Measurements from ENCODE around the gene PBX1.

PBX1 gene

DNA sequence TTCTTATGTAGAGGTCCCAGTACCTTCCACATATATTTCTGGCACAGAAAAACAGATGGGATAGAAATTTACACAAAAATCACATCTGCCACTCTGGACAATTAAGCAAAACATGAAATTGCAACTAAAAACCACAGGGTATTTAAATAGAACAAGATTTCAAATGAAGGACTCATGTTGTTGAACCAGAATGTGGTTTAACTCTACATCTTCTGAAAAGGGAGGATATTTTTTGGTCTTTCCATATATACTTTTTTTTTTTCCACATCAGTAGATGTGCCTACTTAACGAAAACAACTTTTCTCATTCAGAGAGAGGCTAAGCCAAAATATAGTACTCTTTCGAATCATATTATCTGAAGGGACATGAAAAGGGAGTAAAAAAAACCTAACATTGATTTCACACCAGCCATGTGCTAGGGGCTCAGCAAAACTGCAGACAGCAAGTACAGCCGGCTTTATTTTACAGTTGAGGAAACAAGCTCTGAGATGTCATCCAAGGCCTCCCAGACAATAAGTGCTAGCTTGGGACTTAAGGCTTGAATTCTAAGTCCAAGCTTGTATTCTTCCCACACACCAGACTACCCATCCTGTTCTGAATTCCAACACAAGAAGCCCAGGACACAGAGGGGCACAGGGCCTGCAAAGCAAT, 208.9 kb downstream of the PBX1 start:
- DNase-seq = no peak

GRCh38 chr1:164768619-164769018, 209.6 kb downstream of the PBX1 start:
- DNase-seq = no peak

DNA sequence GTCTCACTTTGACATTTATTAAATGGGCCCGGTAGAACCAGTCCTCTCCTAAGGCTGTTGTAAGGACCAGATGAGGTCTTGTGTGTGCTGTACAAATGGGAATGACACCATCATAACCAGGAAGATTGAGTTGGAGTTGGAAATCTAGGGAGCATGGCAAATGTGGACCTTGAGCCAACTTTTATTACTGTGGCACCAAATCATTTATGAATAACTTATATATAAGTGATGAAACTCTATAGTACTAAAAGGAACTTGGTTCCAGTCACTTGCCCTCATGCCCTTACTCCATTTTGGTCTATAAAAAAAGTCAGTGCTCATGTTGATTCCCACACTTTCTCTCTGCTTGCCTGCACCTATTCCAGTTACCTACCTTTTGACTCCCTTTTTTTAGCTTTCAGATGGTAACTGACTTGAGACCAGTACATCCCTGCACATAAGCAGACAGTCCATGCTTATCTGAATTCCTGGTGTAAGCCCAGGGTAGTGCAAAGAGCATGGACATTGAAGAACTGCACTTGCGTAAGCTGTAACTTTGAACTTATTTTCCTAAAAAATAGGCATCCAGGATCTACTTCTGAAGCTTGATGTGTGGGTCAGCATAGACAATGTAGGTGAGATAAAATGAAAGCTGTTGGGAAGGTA, 210.6 kb downstream of the PBX1 start:
- DNase-seq = no peak

DNA sequence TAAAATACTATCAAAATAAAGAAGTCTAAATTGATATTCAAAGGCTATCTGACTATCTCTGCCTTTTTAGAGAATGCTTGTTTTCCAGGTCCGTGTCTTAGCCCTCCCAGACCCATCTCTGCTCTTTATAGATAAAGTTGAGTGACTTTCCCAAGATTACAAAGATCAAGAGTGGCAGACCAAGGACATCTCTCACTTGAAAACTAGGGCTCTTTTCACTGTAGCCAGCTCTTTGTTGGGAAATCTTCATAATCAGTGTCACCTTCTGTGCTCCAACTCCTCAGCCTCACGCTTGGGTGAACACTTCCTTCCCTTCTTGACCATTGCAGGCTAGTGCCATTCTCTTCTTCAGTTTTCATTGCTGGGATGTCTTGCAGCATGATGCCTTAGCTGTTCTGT, 211.1 kb downstream of the PBX1 start:
- DNase-seq = peak; percentile 38

- no peak for DNase-seq
Measured at GRCh38 chr1:164771041-164771618, 212.1 kb downstream of the PBX1 start.

DNA sequence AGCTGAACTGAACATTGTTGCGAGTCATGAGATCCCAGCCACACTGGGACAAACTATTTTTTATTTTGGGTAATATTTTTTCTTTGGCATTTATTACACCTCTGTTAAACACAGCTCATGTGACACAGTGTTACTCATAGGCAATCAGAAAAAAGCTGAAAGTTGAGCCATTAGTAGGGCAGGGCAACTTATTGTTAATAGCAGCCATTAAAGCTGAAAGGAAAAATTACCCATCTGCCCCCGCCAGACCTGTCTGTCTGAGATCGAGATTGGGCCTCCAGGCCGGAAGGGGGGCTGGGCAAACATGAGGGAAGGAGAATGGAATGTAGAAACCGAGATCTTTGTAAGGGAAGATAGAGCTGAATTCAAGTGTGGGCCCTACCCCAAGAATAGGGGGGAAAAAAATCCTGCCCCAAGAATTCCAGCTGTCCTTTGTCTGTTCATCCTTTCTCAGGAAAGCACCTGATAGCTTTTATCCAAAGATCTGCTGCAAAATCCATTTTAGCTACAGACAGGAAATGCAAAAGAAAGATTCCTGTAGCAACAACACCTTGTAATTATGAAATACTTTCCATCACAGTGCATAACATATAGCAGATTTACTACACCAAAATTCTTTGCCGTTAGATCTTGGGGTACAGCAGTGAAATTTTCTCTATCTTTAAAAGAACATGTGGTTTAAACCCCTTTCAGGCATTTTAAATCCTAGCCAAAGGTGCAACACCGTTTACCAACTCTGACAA, 212.8 kb downstream of the PBX1 start:
- no peak for DNase-seq

- peak; percentile 89 for DNase-seq
Measured at GRCh38 chr1:164772635-164773034, 213.7 kb downstream of the PBX1 start.

GRCh38 chr1:164773102-164773501, 214.1 kb downstream of the PBX1 start:
- DNase-seq = no peak

DNA sequence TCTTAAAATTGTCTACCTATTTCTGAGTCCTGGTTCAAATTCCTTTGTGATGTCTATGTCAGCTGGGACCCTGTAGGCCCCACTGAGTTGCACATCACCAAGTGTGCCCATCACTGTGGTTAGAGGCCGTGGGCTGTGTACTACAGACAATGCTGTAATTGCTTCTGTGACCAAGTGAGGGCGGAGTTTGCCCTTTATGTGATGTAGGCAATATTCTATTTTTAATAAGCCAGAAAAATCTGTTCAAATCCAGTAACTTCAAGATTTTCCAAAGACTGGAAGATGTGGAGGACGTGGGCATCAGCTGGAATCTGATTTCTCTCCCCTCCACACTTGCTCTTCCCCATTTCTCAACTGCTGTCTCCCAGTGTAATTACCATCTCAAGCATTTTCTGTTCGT, 215.4 kb downstream of the PBX1 start:
- DNase-seq = peak; percentile 52

- peak; percentile 86 for DNase-seq
Measured at GRCh38 chr1:164774819-164775654, 216.1 kb downstream of the PBX1 start.

- DNase-seq = no peak
Measured at GRCh38 chr1:164777518-164777917, 218.5 kb downstream of the PBX1 start.

GRCh38 chr1:164779376-164779775, 220.4 kb downstream of the PBX1 start:
- no peak for DNase-seq

GRCh38 chr1:164780111-164780812, 221.3 kb downstream of the PBX1 start:
- no peak for DNase-seq

GRCh38 chr1:164780863-164781262, 221.9 kb downstream of the PBX1 start:
- DNase-seq = no peak

- DNase-seq = no peak
Measured at GRCh38 chr1:164781972-164782371, 223.0 kb downstream of the PBX1 start.

GRCh38 chr1:164783778-164784555, 225.0 kb downstream of the PBX1 start:
- no peak for DNase-seq

DNA sequence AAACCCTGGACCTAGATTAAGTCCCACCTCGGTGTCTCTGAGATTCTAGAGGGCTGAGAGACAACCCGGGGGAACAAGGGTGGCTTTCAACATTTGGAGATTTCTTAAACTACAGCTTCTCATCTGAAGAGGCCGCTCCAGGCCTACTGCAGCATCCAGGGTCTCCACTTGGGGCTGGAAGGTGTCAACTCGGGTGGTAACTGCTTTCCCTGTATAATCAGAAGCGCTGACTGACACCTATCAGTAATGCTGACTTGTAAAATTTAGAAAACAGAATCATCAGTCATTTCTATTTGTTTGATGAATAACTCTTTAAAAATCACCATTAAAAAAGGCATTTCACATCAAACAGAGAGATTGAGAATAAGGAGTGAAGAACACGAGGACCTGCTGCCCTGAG, 226.0 kb downstream of the PBX1 start:
- no peak for DNase-seq

DNA sequence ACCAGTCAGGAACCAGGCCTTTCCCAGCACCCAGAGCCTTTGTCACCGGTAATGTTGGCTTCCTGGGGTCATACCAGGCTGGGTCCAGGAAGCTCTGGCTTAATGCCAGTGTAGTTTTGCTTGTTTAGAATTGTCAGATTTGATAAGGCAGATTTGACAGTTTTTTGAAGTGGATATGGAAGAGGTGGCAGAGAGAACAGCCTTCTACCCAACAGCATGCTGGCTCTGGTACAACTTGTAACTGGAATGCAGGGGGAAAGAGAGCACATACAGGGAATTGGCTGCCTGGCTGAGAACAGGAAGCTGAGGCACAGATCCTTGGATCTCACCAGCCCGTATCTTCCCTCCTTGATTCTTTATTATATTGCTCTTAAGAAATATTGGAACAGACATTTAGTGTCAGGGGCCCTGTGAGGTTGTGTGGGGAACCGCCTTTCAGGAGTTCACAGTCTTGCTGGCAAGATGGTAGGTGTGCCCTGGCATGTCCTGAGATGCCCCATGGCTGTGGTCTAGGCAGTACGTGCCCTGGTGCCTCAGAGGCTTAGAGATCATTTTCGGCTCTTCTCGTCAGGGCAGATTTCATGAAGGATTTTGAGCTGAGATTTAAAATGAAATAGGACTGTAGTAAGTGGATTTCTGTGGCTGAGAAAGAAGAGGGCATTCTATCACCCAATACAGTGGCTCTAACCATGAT, 227.0 kb downstream of the PBX1 start:
- DNase-seq = no peak

DNA sequence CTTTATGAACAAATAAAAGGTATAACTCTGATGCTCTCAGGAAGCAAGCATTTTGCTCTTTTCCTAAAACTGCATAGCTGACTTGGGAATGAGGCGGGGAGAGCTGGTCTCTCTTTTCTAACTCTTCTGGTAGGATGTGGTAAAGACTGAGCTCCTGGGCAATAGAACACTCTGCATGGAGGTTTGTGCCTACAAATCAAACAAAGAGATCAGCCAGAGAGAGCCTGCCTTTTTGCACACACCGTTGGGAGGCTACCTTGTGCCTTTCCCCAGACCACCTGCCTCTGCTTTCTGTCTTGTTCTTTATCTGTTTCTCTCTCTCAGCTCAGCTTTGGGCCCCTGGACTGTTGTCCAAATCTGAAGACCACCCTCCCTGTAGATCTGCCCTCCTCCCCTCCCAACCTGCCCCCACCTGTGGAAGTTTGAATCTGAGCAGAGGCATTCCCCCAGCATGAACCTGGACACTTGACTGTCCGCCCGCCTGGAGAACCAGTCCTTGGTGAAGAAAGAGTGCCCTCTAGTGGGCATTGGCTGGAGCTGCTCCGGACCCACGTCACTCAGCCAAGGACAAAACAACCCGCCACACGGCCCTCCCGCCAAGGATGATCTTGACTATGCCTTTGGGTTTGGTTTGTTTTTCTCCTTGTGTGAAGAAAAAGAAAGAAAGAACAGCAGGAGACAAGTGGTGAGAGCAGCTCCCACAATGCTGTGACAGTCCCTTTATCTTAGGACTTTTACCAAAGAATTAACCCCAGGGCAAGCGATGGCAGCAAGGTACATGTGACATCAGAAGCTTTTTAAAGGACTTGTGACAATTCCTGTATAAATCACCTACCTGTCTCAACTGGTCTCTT, 228.2 kb downstream of the PBX1 start:
- DNase-seq = peak; percentile 89

- DNase-seq = no peak
Measured at GRCh38 chr1:164787834-164788231, 228.8 kb downstream of the PBX1 start.

All from hematopoietic multipotent progenitor cell treated with erythropoietin and hydrocortisone succinate and interleukin-3 and kit ligand, for 4 days (in vitro differentiated cells).